ENCODE results near the gene ALDH3B1.
"Not testable (repeated sequence)": the region's sequence is repeated elsewhere in the genome, so short reads cannot be mapped to it uniquely, and the experiment has no call there.

The ALDH3B1 gene

GRCh38 chr11:67993821-67994220, 16.3 kb upstream of the ALDH3B1 start:
- peak in 1 of 2 donors; percentile 20 for DNase-seq (ENCODE audit: low read depth in 2 of 2)
- TF ChIP-seq CTCF (IDR thresholded peaks at IDR 0.05; ENCODE audit: low read depth, low read length): peak; percentile 50
- H3K4me3 ChIP-seq (replicated peaks in 1 of 2; ENCODE audit: low read depth in 2 of 2, low read length in 2 of 2): not testable (repeated sequence)

GRCh38 chr11:67994387-67994786, 15.7 kb upstream of the ALDH3B1 start:
- DNase-seq (ENCODE audit: low read depth in 2 of 2); H3K4me3 ChIP-seq (replicated peaks in 1 of 2; ENCODE audit: low read depth in 2 of 2, low read length in 2 of 2): not testable (repeated sequence)

GRCh38 chr11:67995129-67995528, 15.0 kb upstream of the ALDH3B1 start:
- not testable (repeated sequence) for H3K4me3 ChIP-seq (replicated peaks in 1 of 2; ENCODE audit: low read depth in 2 of 2, low read length in 2 of 2); DNase-seq (ENCODE audit: low read depth in 2 of 2)

- DNase-seq (ENCODE audit: low read depth in 2 of 2); H3K4me3 ChIP-seq (replicated peaks in 1 of 2; ENCODE audit: low read depth in 2 of 2, low read length in 2 of 2): not testable (repeated sequence)
These were observed 14.5 kb upstream of the ALDH3B1 start for GRCh38 chr11:67995579-67995978.

GRCh38 chr11:67996051-67996450, 14.1 kb upstream of the ALDH3B1 start:
- no peak for TF ChIP-seq CTCF (IDR thresholded peaks at IDR 0.05; ENCODE audit: low read depth, low read length)
- no peak for DNase-seq (ENCODE audit: low read depth in 2 of 2)
- no peak overlapping the region for H3K4me3 ChIP-seq (replicated peaks in 1 of 2; ENCODE audit: low read depth in 2 of 2, low read length in 2 of 2)

GRCh38 chr11:67996622-67997474, 13.3 kb upstream of the ALDH3B1 start:
- peak; percentile 36 to 58 for DNase-seq (ENCODE audit: low read depth in 2 of 2)
- no peak for TF ChIP-seq CTCF (IDR thresholded peaks at IDR 0.05; ENCODE audit: low read depth, low read length)
- no peak overlapping the region for H3K4me3 ChIP-seq (replicated peaks in 1 of 2; ENCODE audit: low read depth in 2 of 2, low read length in 2 of 2)

- TF ChIP-seq CTCF (IDR thresholded peaks at IDR 0.05; ENCODE audit: low read depth, low read length): no peak
- no peak overlapping the region for H3K4me3 ChIP-seq (replicated peaks in 1 of 2; ENCODE audit: low read depth in 2 of 2, low read length in 2 of 2)
- DNase-seq (ENCODE audit: low read depth in 2 of 2): no peak
These were observed 12.6 kb upstream of the ALDH3B1 start for GRCh38 chr11:67997475-67997921.

- no peak for DNase-seq (ENCODE audit: low read depth in 2 of 2)
- H3K4me3 ChIP-seq (replicated peaks in 1 of 2; ENCODE audit: low read depth in 2 of 2, low read length in 2 of 2): no peak overlapping the region
- TF ChIP-seq CTCF (IDR thresholded peaks at IDR 0.05; ENCODE audit: low read depth, low read length): no peak
These were observed 11.7 kb upstream of the ALDH3B1 start for GRCh38 chr11:67998150-67999045.

Measured in cardiac fibroblast (primary cell).